AG09309 (cell line): Measurements from ENCODE around the gene GPR173.

ENCODE experiments used
- DNase-seq: peaks from one replicate; pipeline ENCODE4 v3.0.0-alpha.2; 2010; ENCODE audit warnings: low read depth
- H3K4me3 ChIP-seq: 2 replicates; pipeline ENCODE4 v1.5.1; 2011; ENCODE audit warnings: mild to moderate bottlenecking, low read depth, low read length, moderate library complexity; ENCODE audit not compliant: control insufficient read depth
- TF ChIP-seq, protein P1 (sequence below): IDR thresholded peaks from 2 replicates; pipeline ENCODE4 v1.5.1; 2011; ENCODE audit warnings: mild to moderate bottlenecking, low read depth, low read length, inconsistent platforms; ENCODE audit not compliant: insufficient read depth, control insufficient read depth; ENCODE audit errors: missing control alignments

The GPR173 gene

DNA sequence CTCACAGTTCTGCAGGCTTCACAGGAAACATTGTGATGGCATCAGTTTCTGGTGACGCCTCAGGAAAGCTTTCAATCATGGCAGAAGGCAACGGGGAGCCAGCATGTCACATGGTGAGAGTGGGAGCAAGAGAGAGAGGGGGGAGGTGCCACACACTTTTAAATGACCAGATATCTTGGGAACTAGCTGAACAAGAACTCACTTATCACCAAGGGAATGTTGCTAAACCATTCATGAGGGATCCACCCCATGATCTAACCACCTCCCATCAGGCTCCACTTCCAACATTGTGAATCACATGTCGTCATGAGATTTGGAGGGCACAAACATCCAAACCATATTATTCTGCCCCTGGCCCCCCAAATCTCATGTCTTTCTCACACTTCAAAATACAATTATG is 43.3 kb upstream of the GPR173 start:
- H3K4me3 ChIP-seq = no peak overlapping the region
- DNase-seq = no peak
- TF ChIP-seq, protein P1, sequence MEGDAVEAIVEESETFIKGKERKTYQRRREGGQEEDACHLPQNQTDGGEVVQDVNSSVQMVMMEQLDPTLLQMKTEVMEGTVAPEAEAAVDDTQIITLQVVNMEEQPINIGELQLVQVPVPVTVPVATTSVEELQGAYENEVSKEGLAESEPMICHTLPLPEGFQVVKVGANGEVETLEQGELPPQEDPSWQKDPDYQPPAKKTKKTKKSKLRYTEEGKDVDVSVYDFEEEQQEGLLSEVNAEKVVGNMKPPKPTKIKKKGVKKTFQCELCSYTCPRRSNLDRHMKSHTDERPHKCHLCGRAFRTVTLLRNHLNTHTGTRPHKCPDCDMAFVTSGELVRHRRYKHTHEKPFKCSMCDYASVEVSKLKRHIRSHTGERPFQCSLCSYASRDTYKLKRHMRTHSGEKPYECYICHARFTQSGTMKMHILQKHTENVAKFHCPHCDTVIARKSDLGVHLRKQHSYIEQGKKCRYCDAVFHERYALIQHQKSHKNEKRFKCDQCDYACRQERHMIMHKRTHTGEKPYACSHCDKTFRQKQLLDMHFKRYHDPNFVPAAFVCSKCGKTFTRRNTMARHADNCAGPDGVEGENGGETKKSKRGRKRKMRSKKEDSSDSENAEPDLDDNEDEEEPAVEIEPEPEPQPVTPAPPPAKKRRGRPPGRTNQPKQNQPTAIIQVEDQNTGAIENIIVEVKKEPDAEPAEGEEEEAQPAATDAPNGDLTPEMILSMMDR = no peak

- no peak overlapping the region for H3K4me3 ChIP-seq
- no peak for DNase-seq
- TF ChIP-seq, protein P1 = no peak
Observed at GRCh38 chrX:53009032-53009431, 39.6 kb upstream of the GPR173 start.

DNA sequence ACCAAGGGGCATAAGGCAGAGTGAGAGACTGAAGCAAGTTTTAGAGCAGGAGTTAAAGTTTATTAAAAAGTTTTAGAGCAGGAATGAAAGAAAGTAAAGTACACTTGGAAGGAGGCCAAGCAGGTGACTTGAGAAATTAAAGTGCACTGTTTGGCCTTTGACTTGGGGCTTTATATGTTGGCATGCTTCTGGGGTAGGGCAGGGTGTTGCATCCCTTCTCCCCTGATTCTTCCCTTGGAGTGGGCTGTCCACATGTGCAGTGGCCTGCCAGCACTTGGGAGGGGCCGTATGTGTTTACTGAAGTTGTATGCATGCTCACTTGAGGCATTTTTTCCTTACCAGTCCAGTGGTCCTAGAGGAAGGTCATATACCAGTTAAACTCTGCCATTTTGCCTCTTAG is 35.3 kb upstream of the GPR173 start:
- DNase-seq = no peak
- TF ChIP-seq, protein P1 = no peak
- H3K4me3 ChIP-seq = no peak overlapping the region

DNA sequence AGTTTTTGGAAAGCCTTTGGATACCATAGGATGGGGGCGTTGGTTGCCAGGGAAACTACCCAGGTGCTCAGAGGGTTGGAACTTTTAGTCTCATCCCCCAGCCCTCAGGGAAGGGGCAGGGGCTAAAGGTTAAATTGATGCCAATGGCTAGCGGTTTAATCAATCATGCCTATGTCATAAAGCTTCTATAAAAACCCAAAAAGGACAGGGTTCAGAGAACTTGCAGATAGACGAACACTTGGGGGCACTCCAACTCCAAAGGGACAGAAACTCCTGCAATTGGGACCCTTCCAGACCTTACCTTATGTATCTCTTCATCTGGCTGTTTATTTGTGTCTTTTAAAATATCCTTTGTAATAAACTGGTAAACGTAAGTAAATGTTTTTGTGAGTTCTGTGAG is 30.0 kb upstream of the GPR173 start:
- no peak for DNase-seq
- H3K4me3 ChIP-seq = no peak overlapping the region
- TF ChIP-seq, protein P1 = no peak

DNA sequence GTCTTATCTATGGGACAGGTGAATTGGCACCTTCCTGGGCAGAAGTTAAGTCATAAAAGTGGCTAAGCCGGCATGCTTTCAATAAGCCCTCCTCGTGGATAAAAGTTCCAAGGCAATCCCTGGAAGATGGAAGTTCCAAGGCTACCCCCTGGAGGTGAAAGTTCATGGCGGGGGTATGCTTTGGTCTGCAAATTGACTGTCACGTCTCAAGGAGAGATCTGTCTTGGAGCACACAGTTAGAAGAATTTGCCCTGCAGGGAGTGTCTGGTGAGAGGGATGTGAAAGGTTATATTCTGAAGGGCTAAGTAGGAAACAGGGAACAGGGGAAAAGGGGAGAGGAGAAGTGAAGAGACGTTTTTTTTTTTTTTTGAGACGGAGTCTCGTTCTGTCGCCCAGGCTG is 26.2 kb upstream of the GPR173 start:
- H3K4me3 ChIP-seq = no peak overlapping the region
- DNase-seq = no peak
- TF ChIP-seq, protein P1 = no peak

GRCh38 chrX:53028678-53029077 is 19.9 kb upstream of the GPR173 start:
- TF ChIP-seq, protein P1 = no peak
- no peak for DNase-seq
- H3K4me3 ChIP-seq = no peak overlapping the region

- TF ChIP-seq, protein P1 = no peak
- H3K4me3 ChIP-seq = no peak overlapping the region
- DNase-seq = no peak
Observed at GRCh38 chrX:53031380-53031779, 17.2 kb upstream of the GPR173 start.
